Natural killer cell (primary cell): ENCODE results near the gene RMI1. TPM values are rescaled to one million over a fixed set of nuclear protein-coding genes. Genes with fewer than 3 reads are reported as not detected.

Experiments used
- ATAC-seq, 3 donors: fragments of 150-1000 bp in 2 of 3; fragments of 200-7000 bp in 1 of 3; cut with Tn5 transposase; 1 replicate in 1 of 3; 2 replicates in 2 of 3; pipeline ENCODE4 v1.10.0; 2021; ENCODE audit warnings: mild to moderate bottlenecking in 2 of 3, moderate library complexity in 2 of 3
- DNase-seq, 2 donors: peaks; one replicate each; pipeline versions ENCODE4 v3.0.0 to v3.0.0-alpha.2; 2013 to 2021; ENCODE audit warnings: mixed read lengths in 1 of 2
- H3K27ac ChIP-seq: one replicate; pipeline ENCODE4 v1.5.1; 2013; ENCODE audit warnings: mild to moderate bottlenecking, low read length
- H3K27me3 ChIP-seq: one replicate; pipeline ENCODE4 v1.6.1; 2013; ENCODE audit warnings: low read length; ENCODE audit not compliant: control insufficient read depth, insufficient read depth
- H3K36me3 ChIP-seq: one replicate; pipeline ENCODE4 v1.6.1; 2013; ENCODE audit warnings: low read length; ENCODE audit not compliant: control insufficient read depth, insufficient read depth
- H3K4me1 ChIP-seq: one replicate; pipeline ENCODE4 v1.6.1; 2013; ENCODE audit warnings: low read length; ENCODE audit not compliant: control insufficient read depth, insufficient read depth
- H3K4me3 ChIP-seq: one replicate; pipeline ENCODE4 v1.5.1; 2013; ENCODE audit warnings: low read length
- H3K9me3 ChIP-seq: one replicate; pipeline ENCODE4 v1.6.1; 2013; ENCODE audit warnings: low read length; ENCODE audit not compliant: control insufficient read depth, insufficient read depth
- H3K27ac Mint-ChIP-seq, 2 donors: one replicate each; pipeline ENCODE4 v1.8.0; 2022; ENCODE audit warnings: mild to moderate bottlenecking in 2 of 2, mixed read lengths in 2 of 2, moderate library complexity in 1 of 2
- H3K27me3 Mint-ChIP-seq, 2 donors: one replicate each; pipeline ENCODE4 v1.8.0; 2022; ENCODE audit warnings: low read depth in 2 of 2, mixed read lengths in 2 of 2
- H3K36me3 Mint-ChIP-seq: one replicate; pipeline ENCODE4 v1.8.0; 2022; ENCODE audit warnings: mixed read lengths
- H3K4me1 Mint-ChIP-seq, 2 donors: one replicate each; pipeline ENCODE4 v1.8.0; 2022; ENCODE audit warnings: mixed read lengths in 2 of 2
- H3K4me3 Mint-ChIP-seq: one replicate; pipeline ENCODE4 v1.8.0; 2022; ENCODE audit warnings: mild to moderate bottlenecking, moderate library complexity, mixed read lengths
- H3K9me3 Mint-ChIP-seq, 2 donors: one replicate each; pipeline ENCODE4 v1.8.0; 2022; ENCODE audit warnings: mixed read lengths in 2 of 2
- CTCF ChIP-seq: fragments of 200-600 bp; IDR thresholded peaks from one replicate; pipeline ENCODE4 v1.8.0; 2022; ENCODE audit warnings: antibody characterized with exemption
- WGBS: methylation state at CpG from one replicate; pipeline ENCODE4 v1.1.7; 2013; ENCODE audit warnings: missing lambda C conversion rate; ENCODE audit not compliant: insufficient coverage; 5-methylcytosine and 5-hydroxymethylcytosine counted together
- intact Hi-C: fragments of 100-400 bp; cut with micrococcal nuclease; formaldehyde crosslinking; loops from one replicate; pipeline ENCODE4 v1.14.2; 2022
- total RNA-seq, 4 donors: library from RNA; stranded (reverse); fragments of 120-200 nt in 1 of 4; gene quantifications; one replicate each; pipeline versions ENCODE4 v1.2.3 to v1.2.4, GENCODE V29; 2013 to 2022

Gene RMI1
- total RNA-seq, 3 donors from 2014 or later (not counting 1 experiment from before 2014, with no cell fraction given) = 2.8 to 5.4 (median 3.0) TPM

GRCh38 chr9:84045481-84046097, 65.0 kb downstream of the RMI1 start:
- DNase-seq = no peak
- ATAC-seq = no peak
- H3K27me3 Mint-ChIP-seq = peaks cover 11 to 12% of the 10 kb centered on the region in 2 donors
- H3K4me3 Mint-ChIP-seq = no peak overlapping the region
- TF ChIP-seq CTCF = no peak
- H3K9me3 Mint-ChIP-seq = peaks cover 5 to 10% of the 10 kb centered on the region in 2 donors
- H3K4me1 Mint-ChIP-seq = no peaks in the 10 kb centered on the region
- Histone ChIP-seq H3K4me1 (no peaks in the 10 kb centered on the region), H3K4me3 (no peak overlapping the region), H3K36me3 (no peaks in the 10 kb centered on the region), H3K9me3 (peaks cover 9% of the 10 kb centered on the region), H3K27ac (no peak overlapping the region), H3K27me3 (no peaks in the 10 kb centered on the region)
- intact Hi-C loops = no loop called here
- H3K36me3 Mint-ChIP-seq = peaks cover 12% of the 10 kb centered on the region
- no peak overlapping the region for H3K27ac Mint-ChIP-seq
- 95% methylated on average over 5 of the region's 5 CpGs for WGBS

Other genes with a start within 250 kb of the RMI1 start
- 1 to 10 TPM; 4.0 to 9.4 (median 5.6) TPM for gene GKAP1, start 163.0 kb upstream of the RMI1 start, total RNA-seq
- gene KIF27, start 59.4 kb upstream of the RMI1 start, total RNA-seq = 1 to 10 TPM; 4.0 to 7.7 (median 4.6) TPM
- gene HNRNPK, start 590 bp upstream of the RMI1 start, total RNA-seq = 100 to 1,000 TPM; 703 to 872 (median 771) TPM